ENCODE measurements around the gene GCHFR.
A peak's percentile ranks its signal among the peaks of the same experiment; 100 is the strongest.

The GCHFR gene

GRCh38 chr15:40762919-40763800 is 708 bp upstream of the GCHFR start:
- CTCF ChIA-PET, result interaction anchor here (1.1 to 14.6 kb wide), 4 partner anchors 12 to 22 kb away, joined by 3 to 123 read pairs (median 8); no protein-coding TSS in a partner anchor
- peak in 2 of 3 donors; percentile 62 to 75 for DNase-seq
- Histone ChIP-seq H3K27ac (ENCODE audit: insufficient read depth in 1 of 2, low read depth in 1 of 2, low read length in 2 of 2, poor library complexity in 1 of 2, severe bottlenecking in 2 of 2) (no peak overlapping the region), H3K4me3 (ENCODE audit: control insufficient read depth in 1 of 7, extremely low read depth in 1 of 7, insufficient read depth in 4 of 7, low read depth in 2 of 7, low read length in 6 of 7) (peak overlapping the region; percentile 47 to 81 (median 64)), H3K4me1 (ENCODE audit: control extremely low read depth in 1 of 4, control insufficient read depth in 4 of 4, insufficient read depth in 4 of 4, low read length in 3 of 4) (peaks cover 5 to 57% (median 40%) of the 10 kb centered on the region in 4 experiments), H3K27me3 (replicated peaks in 2 of 5; ENCODE audit: control insufficient read depth in 4 of 5, insufficient read depth in 5 of 5, low read length in 4 of 5) (no peaks in the 10 kb centered on the region), H3K36me3 (ENCODE audit: control insufficient read depth in 4 of 4, insufficient read depth in 4 of 4, low read length in 3 of 4) (peaks cover 0 to 19% (median 10%) of the 10 kb centered on the region in 4 experiments), H3K9me3 (ENCODE audit: control extremely low read depth in 1 of 5, control insufficient read depth in 4 of 5, insufficient read depth in 2 of 5, low read depth in 1 of 5, low read length in 4 of 5) (no peaks in the 10 kb centered on the region)
- WGBS (ENCODE audit: insufficient coverage), result 32% methylated on average over 16 of the region's 55 CpGs
- POLR2A ChIA-PET, result no interaction called here

- 47% methylated on average over 8 of the region's 8 CpGs for WGBS (ENCODE audit: insufficient coverage)
- no peak for DNase-seq
- Histone ChIP-seq H3K4me1 (ENCODE audit: control extremely low read depth in 1 of 4, control insufficient read depth in 4 of 4, insufficient read depth in 4 of 4, low read length in 3 of 4) (peaks cover 5 to 72% (median 55%) of the 10 kb centered on the region in 4 experiments), H3K27me3 (replicated peaks in 2 of 5; ENCODE audit: control insufficient read depth in 4 of 5, insufficient read depth in 5 of 5, low read length in 4 of 5) (no peaks in the 10 kb centered on the region), H3K27ac (ENCODE audit: insufficient read depth in 1 of 2, low read depth in 1 of 2, low read length in 2 of 2, poor library complexity in 1 of 2, severe bottlenecking in 2 of 2) (peak overlapping the region in 1 of 2 experiments; percentile 57), H3K36me3 (ENCODE audit: control insufficient read depth in 4 of 4, insufficient read depth in 4 of 4, low read length in 3 of 4) (peaks cover 0 to 25% (median 10%) of the 10 kb centered on the region in 4 experiments), H3K4me3 (ENCODE audit: control insufficient read depth in 1 of 7, extremely low read depth in 1 of 7, insufficient read depth in 4 of 7, low read depth in 2 of 7, low read length in 6 of 7) (peak overlapping the region in 6 of 7 experiments; percentile 30 to 81 (median 69)), H3K9me3 (ENCODE audit: control extremely low read depth in 1 of 5, control insufficient read depth in 4 of 5, insufficient read depth in 2 of 5, low read depth in 1 of 5, low read length in 4 of 5) (no peaks in the 10 kb centered on the region)
- CTCF ChIA-PET, result interaction anchor here (1.5 to 14.6 kb wide), 3 partner anchors 12 to 21 kb away, joined by 6 to 123 read pairs (median 9); no protein-coding TSS in a partner anchor
- POLR2A ChIA-PET, result no interaction called here
Observed at GRCh38 chr15:40764629-40765103, 798 bp downstream of the GCHFR start.

- Histone ChIP-seq H3K27ac (ENCODE audit: insufficient read depth in 1 of 2, low read depth in 1 of 2, low read length in 2 of 2, poor library complexity in 1 of 2, severe bottlenecking in 2 of 2) (no peak overlapping the region), H3K4me1 (ENCODE audit: control extremely low read depth in 1 of 4, control insufficient read depth in 4 of 4, insufficient read depth in 4 of 4, low read length in 3 of 4) (peaks cover 5 to 82% (median 71%) of the 10 kb centered on the region in 4 experiments), H3K36me3 (ENCODE audit: control insufficient read depth in 4 of 4, insufficient read depth in 4 of 4, low read length in 3 of 4) (peaks cover 0 to 31% (median 11%) of the 10 kb centered on the region in 4 experiments), H3K27me3 (replicated peaks in 2 of 5; ENCODE audit: control insufficient read depth in 4 of 5, insufficient read depth in 5 of 5, low read length in 4 of 5) (no peaks in the 10 kb centered on the region), H3K4me3 (ENCODE audit: control insufficient read depth in 1 of 7, extremely low read depth in 1 of 7, insufficient read depth in 4 of 7, low read depth in 2 of 7, low read length in 6 of 7) (no peak overlapping the region), H3K9me3 (ENCODE audit: control extremely low read depth in 1 of 5, control insufficient read depth in 4 of 5, insufficient read depth in 2 of 5, low read depth in 1 of 5, low read length in 4 of 5) (no peaks in the 10 kb centered on the region)
- POLR2A ChIA-PET, result no interaction called here
- CTCF ChIA-PET, result interaction anchor here (1.4 to 14.6 kb wide), 4 partner anchors 16 to 71 kb away, joined by 4 to 123 read pairs (median 8); partner anchors contain the start of gene RAD51
- 94% methylated on average over 7 of the region's 7 CpGs for WGBS (ENCODE audit: insufficient coverage)
- DNase-seq, result no peak
Observed at GRCh38 chr15:40766194-40766815, 2.4 kb downstream of the GCHFR start.

- ChIA-PET POLR2A (no interaction called here), CTCF (interaction anchor here (1.4 to 14.6 kb wide), 5 partner anchors 17 to 72 kb away, joined by 3 to 123 read pairs (median 6); partner anchors contain the start of gene RAD51)
- H3K27ac ChIP-seq (ENCODE audit: insufficient read depth in 1 of 2, low read depth in 1 of 2, low read length in 2 of 2, poor library complexity in 1 of 2, severe bottlenecking in 2 of 2), result no peak overlapping the region
- H3K4me3 ChIP-seq (ENCODE audit: control insufficient read depth in 1 of 7, extremely low read depth in 1 of 7, insufficient read depth in 4 of 7, low read depth in 2 of 7, low read length in 6 of 7), result no peak overlapping the region
- H3K4me1 ChIP-seq (ENCODE audit: control extremely low read depth in 1 of 4, control insufficient read depth in 4 of 4, insufficient read depth in 4 of 4, low read length in 3 of 4), result peaks cover 5 to 85% (median 73%) of the 10 kb centered on the region in 4 experiments
- H3K36me3 ChIP-seq (ENCODE audit: control insufficient read depth in 4 of 4, insufficient read depth in 4 of 4, low read length in 3 of 4), result peaks cover 0 to 35% (median 14%) of the 10 kb centered on the region in 4 experiments
- WGBS (ENCODE audit: insufficient coverage), result 97% methylated on average over 25 of the region's 32 CpGs
- H3K27me3 ChIP-seq (replicated peaks in 2 of 5; ENCODE audit: control insufficient read depth in 4 of 5, insufficient read depth in 5 of 5, low read length in 4 of 5), result no peaks in the 10 kb centered on the region
- DNase-seq, result no peak
- H3K9me3 ChIP-seq (ENCODE audit: control extremely low read depth in 1 of 5, control insufficient read depth in 4 of 5, insufficient read depth in 2 of 5, low read depth in 1 of 5, low read length in 4 of 5), result no peaks in the 10 kb centered on the region
Observed at GRCh38 chr15:40766906-40767837, 3.3 kb downstream of the GCHFR start.

GRCh38 chr15:40767838-40768500 is 4.1 kb downstream of the GCHFR start:
- Histone ChIP-seq H3K4me1 (ENCODE audit: control extremely low read depth in 1 of 4, control insufficient read depth in 4 of 4, insufficient read depth in 4 of 4, low read length in 3 of 4) (peaks cover 5 to 80% (median 67%) of the 10 kb centered on the region in 4 experiments), H3K9me3 (ENCODE audit: control extremely low read depth in 1 of 5, control insufficient read depth in 4 of 5, insufficient read depth in 2 of 5, low read depth in 1 of 5, low read length in 4 of 5) (no peaks in the 10 kb centered on the region), H3K36me3 (ENCODE audit: control insufficient read depth in 4 of 4, insufficient read depth in 4 of 4, low read length in 3 of 4) (peaks cover 0 to 40% (median 17%) of the 10 kb centered on the region in 4 experiments), H3K4me3 (ENCODE audit: control insufficient read depth in 1 of 7, extremely low read depth in 1 of 7, insufficient read depth in 4 of 7, low read depth in 2 of 7, low read length in 6 of 7) (peak overlapping the region in 1 of 7 experiments; percentile 63), H3K27me3 (replicated peaks in 2 of 5; ENCODE audit: control insufficient read depth in 4 of 5, insufficient read depth in 5 of 5, low read length in 4 of 5) (no peaks in the 10 kb centered on the region), H3K27ac (ENCODE audit: insufficient read depth in 1 of 2, low read depth in 1 of 2, low read length in 2 of 2, poor library complexity in 1 of 2, severe bottlenecking in 2 of 2) (peak overlapping the region; percentile 16 to 65)
- DNase-seq, result no peak
- ChIA-PET POLR2A (interaction anchor here (0.7 kb wide), 1 partner anchor 11 kb away, joined by 3 read pairs; no protein-coding TSS in a partner anchor), CTCF (interaction anchor here (1.2 to 14.6 kb wide), 6 partner anchors 11 to 73 kb away, joined by 3 to 123 read pairs (median 6); partner anchors contain the start of gene RAD51)
- WGBS (ENCODE audit: insufficient coverage), result 95% methylated on average over 24 of the region's 29 CpGs

All from common myeloid progenitor, CD34-positive (primary cell).